Gastroesophageal sphincter (tissue), 3 donors: Measurements from ENCODE around the gene LRRC4B.

Experiments
- CTCF ChIP-seq, 4 experiments: fragments of 200-600 bp in 2 of 4; fragments of 450-650 bp in 2 of 4; sonication (generic) in 1 of 4; IDR thresholded peaks; one replicate each; pipeline ENCODE4 v1.5.1; 2017 to 2019; ENCODE audit warnings: antibody characterized with exemption in 4 of 4, mild to moderate bottlenecking in 2 of 4, moderate library complexity in 2 of 4
- EP300 ChIP-seq: sonication (generic); formaldehyde crosslinking; IDR thresholded peaks from one replicate; pipeline ENCODE4 v1.6.1; 2017; ENCODE audit warnings: antibody characterized with exemption, mild to moderate bottlenecking
- POLR2A ChIP-seq, 2 donors: fragments of 450-650 bp; IDR thresholded peaks; one replicate each; pipeline ENCODE4 v1.6.1; 2017; ENCODE audit warnings: antibody characterized with exemption in 2 of 2, mild to moderate bottlenecking in 2 of 2, moderate library complexity in 1 of 2
- POLR2AphosphoS5 ChIP-seq: sonication (generic); formaldehyde crosslinking; IDR thresholded peaks from one replicate; pipeline ENCODE4 v1.6.1; 2017; ENCODE audit warnings: antibody characterized with exemption

GRCh38 chr19:50607874-50608785, 39.9 kb upstream of the LRRC4B start:
- TF ChIP-seq CTCF (IDR thresholded peaks at IDR 0.05) (peak in 2 of 4 experiments; percentile 39 to 46), POLR2A (IDR thresholded peaks at IDR 0.05) (no peak), EP300 (no peak), POLR2AphosphoS5 (no peak)
